ENCODE results near the gene GRIA3. TPM values are rescaled to one million over a fixed set of nuclear protein-coding genes. Genes with fewer than 3 reads are reported as not detected.

Gene GRIA3
- total RNA-seq, 4 donors from 2014 or later: 0.45 to 0.83 (median 0.56) TPM

DNA sequence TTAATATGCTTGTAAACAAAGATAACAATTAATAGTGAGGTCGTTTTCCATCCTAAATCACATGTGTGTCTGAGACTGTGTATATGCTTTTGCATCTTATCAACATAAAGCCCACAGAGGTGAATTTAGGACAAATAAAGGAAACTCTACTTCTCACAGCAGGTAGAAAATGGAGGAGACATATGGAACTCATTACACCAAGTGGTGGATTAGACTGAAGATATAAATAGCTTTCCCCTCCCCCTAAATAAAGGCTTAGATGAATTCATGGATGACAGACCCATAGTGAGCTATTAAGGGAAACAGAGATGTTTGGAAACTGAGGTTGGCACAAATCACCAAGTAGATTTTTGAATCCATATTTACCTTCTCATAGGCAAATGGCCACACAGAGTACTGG is 79.7 kb downstream of the GRIA3 start:
- no peaks in the 10 kb centered on the region for H3K4me1 ChIP-seq
- no peak overlapping the region for H3K4me3 ChIP-seq
- no peaks in the 10 kb centered on the region for H3K36me3 ChIP-seq
- no peaks in the 10 kb centered on the region for H3K27me3 ChIP-seq
- WGBS: 22% methylated on average over 1 of the region's 1 CpG
- intact Hi-C loops (cut with DNase I): no loop called here
- no peak overlapping the region for H3K27ac ChIP-seq (replicated peaks in 1 of 4)
- H3K9me3 ChIP-seq: no peaks in the 10 kb centered on the region
- no peak for TF ChIP-seq POLR2AphosphoS5 (IDR thresholded peaks at IDR 0.05)
- TF ChIP-seq EP300 (IDR thresholded peaks at IDR 0.05): no peak
- TF ChIP-seq POLR2A (IDR thresholded peaks at IDR 0.05; ENCODE audit: low read depth): no peak
- TF ChIP-seq, protein P1, sequence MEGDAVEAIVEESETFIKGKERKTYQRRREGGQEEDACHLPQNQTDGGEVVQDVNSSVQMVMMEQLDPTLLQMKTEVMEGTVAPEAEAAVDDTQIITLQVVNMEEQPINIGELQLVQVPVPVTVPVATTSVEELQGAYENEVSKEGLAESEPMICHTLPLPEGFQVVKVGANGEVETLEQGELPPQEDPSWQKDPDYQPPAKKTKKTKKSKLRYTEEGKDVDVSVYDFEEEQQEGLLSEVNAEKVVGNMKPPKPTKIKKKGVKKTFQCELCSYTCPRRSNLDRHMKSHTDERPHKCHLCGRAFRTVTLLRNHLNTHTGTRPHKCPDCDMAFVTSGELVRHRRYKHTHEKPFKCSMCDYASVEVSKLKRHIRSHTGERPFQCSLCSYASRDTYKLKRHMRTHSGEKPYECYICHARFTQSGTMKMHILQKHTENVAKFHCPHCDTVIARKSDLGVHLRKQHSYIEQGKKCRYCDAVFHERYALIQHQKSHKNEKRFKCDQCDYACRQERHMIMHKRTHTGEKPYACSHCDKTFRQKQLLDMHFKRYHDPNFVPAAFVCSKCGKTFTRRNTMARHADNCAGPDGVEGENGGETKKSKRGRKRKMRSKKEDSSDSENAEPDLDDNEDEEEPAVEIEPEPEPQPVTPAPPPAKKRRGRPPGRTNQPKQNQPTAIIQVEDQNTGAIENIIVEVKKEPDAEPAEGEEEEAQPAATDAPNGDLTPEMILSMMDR (IDR thresholded peaks at IDR 0.05): no peak
- no peak for DNase-seq (ENCODE audit: extremely low spot score)

DNA sequence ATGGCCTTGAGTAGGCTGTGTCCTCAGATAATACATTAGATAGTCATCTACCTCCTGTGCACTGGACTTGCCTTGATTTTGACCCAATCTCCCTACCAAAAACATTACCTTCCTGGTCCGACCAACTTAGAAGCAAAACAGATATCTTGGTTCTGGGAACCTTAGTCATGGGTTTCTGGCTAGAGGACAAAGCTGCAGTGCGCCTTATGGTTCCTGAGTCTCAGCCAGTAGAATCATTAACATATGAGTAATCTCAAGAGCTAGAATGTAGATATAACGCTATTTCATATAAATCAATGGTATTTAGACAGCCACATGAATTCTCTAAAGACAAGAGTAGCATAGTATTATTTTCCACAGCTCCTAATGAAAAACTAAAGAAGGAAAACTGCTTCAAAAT is 83.1 kb downstream of the GRIA3 start:
- Histone ChIP-seq H3K27me3 (no peaks in the 10 kb centered on the region), H3K4me1 (no peaks in the 10 kb centered on the region), H3K4me3 (no peak overlapping the region), H3K27ac (replicated peaks in 1 of 4) (no peak overlapping the region), H3K36me3 (no peaks in the 10 kb centered on the region), H3K9me3 (no peaks in the 10 kb centered on the region)
- no peak for DNase-seq (ENCODE audit: extremely low spot score)
- intact Hi-C loops (cut with DNase I): no loop called here
- TF ChIP-seq POLR2AphosphoS5 (IDR thresholded peaks at IDR 0.05): no peak
- TF ChIP-seq EP300 (IDR thresholded peaks at IDR 0.05): no peak
- TF ChIP-seq, protein P1 (IDR thresholded peaks at IDR 0.05): no peak
- TF ChIP-seq POLR2A (IDR thresholded peaks at IDR 0.05; ENCODE audit: low read depth): no peak
- 60% methylated on average over 3 of the region's 3 CpGs for WGBS

DNA sequence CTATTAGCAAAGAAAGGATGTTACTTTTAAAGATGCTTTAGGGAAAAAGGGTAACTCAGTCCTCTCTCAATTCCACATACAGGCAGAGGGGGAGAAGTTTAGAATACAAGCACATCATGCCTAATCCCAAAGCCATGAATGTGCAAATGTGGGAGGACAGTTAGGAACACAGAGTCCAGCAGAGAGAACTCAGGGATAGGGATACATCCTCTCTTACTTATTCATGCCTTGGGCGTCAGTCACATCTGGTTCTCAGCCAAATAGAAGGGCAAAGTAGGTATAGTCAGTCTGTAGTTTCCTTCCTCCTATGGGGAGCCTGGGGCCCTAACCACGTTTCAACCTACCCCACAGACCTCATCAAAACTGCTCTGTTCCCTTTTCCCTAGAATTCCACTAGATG is 87.8 kb downstream of the GRIA3 start:
- H3K27ac ChIP-seq (replicated peaks in 1 of 4): no peak overlapping the region
- no peaks in the 10 kb centered on the region for H3K9me3 ChIP-seq
- DNase-seq (ENCODE audit: extremely low spot score): no peak
- intact Hi-C loops (cut with DNase I): no loop called here
- H3K4me3 ChIP-seq: no peak overlapping the region
- H3K36me3 ChIP-seq: no peaks in the 10 kb centered on the region
- no peaks in the 10 kb centered on the region for H3K27me3 ChIP-seq
- no peak for TF ChIP-seq POLR2A (IDR thresholded peaks at IDR 0.05; ENCODE audit: low read depth)
- TF ChIP-seq, protein P1 (IDR thresholded peaks at IDR 0.05): no peak
- TF ChIP-seq POLR2AphosphoS5 (IDR thresholded peaks at IDR 0.05): no peak
- no peak for TF ChIP-seq EP300 (IDR thresholded peaks at IDR 0.05)
- 50% methylated on average over 2 of the region's 2 CpGs for WGBS
- no peaks in the 10 kb centered on the region for H3K4me1 ChIP-seq

DNA sequence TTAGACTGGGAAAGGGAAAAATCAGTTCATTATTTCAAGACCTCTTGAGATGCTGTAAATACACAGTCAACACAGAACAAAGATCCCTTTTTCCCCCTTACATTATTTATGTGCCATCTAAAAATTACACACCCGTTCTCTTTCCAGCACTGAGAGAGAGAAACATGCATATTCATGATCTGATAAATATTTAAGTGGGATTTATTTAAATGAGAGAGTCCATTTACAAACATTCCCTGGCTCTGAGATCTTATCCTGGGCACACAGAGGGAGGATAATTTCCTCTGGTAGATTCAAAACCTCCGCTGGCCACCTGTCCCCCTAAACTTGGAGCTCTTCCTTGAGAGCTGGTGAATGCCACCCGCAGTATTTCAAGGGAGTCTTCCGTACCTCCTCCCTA is 88.6 kb downstream of the GRIA3 start:
- H3K27me3 ChIP-seq: no peaks in the 10 kb centered on the region
- WGBS: 78% methylated on average over 4 of the region's 4 CpGs
- intact Hi-C loops (cut with DNase I): no loop called here
- H3K27ac ChIP-seq (replicated peaks in 1 of 4): no peak overlapping the region
- no peaks in the 10 kb centered on the region for H3K4me1 ChIP-seq
- no peaks in the 10 kb centered on the region for H3K9me3 ChIP-seq
- no peaks in the 10 kb centered on the region for H3K36me3 ChIP-seq
- H3K4me3 ChIP-seq: no peak overlapping the region
- TF ChIP-seq POLR2AphosphoS5 (IDR thresholded peaks at IDR 0.05) (no peak), POLR2A (IDR thresholded peaks at IDR 0.05; ENCODE audit: low read depth) (no peak), EP300 (IDR thresholded peaks at IDR 0.05) (no peak)
- TF ChIP-seq, protein P1 (IDR thresholded peaks at IDR 0.05): no peak
- no peak for DNase-seq (ENCODE audit: extremely low spot score)

DNA sequence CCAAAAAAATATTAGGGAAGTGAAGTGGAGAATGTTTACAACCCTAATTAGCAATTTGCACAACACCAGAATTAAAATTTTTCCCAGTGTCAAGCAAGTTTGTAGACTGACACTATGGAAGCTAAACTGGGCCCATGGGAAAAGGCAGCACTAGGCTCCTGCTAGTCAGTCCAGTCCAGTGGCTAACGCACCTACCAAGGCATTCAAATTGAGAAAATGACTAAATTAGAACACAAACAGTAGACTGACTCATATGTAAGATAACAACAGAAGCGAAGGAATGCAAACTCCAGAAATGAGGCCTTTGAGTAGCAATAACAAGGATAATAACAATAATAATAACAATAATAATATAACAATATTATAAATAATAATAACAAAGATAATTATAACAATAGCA is 90.7 kb downstream of the GRIA3 start:
- 77% methylated on average over 2 of the region's 2 CpGs for WGBS
- Histone ChIP-seq H3K36me3 (no peaks in the 10 kb centered on the region), H3K4me3 (no peak overlapping the region), H3K4me1 (no peaks in the 10 kb centered on the region), H3K27ac (replicated peaks in 1 of 4) (no peak overlapping the region), H3K9me3 (no peaks in the 10 kb centered on the region), H3K27me3 (no peaks in the 10 kb centered on the region)
- intact Hi-C loops (cut with DNase I): no loop called here
- no peak for DNase-seq (ENCODE audit: extremely low spot score)
- TF ChIP-seq, protein P1 (IDR thresholded peaks at IDR 0.05): no peak
- no peak for TF ChIP-seq POLR2A (IDR thresholded peaks at IDR 0.05; ENCODE audit: low read depth)
- TF ChIP-seq POLR2AphosphoS5 (IDR thresholded peaks at IDR 0.05): no peak
- no peak for TF ChIP-seq EP300 (IDR thresholded peaks at IDR 0.05)

Data from esophagus muscularis mucosa (tissue), 4 donors.